OCI-M2 (cell line): Measurements from ENCODE around the gene SUN1.

ENCODE experiments used
- DNase-seq: peaks from one replicate; lab custom pipeline; 2025; ENCODE audit not compliant: unreplicated experiment; lab: John Stamatoyannopoulos, UW

Gene SUN1

DNA sequence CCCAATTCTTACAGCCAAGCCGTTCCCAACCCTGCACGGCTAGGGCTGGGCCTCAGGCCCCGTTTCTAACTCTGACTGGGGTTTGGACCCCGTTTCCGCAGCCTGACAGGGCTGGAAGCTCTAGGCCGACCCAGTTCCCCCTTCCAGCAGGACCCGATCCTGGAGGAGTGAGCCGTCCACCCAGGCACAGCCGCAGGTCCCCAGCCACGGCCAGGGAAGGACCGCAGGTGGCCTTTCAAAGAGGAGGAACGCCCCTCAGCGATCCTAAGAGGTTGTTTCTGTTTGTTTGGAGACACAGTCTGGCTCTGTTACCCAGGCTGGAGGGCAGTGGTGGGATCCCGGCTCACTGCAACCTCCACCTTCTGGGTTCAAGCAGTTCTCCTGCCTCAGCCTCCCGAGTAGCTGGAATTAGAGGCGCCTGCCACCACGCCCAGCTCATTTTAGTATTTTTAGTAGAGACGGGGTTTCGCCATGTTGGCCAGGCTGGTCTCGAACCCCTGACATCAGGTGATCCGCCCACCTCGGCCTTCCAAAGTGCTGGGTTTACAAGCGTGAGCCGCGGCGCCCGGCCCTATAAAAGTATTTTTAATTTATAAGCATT is 43.3 kb downstream of the SUN1 start:
- DNase-seq, result no peak

DNA sequence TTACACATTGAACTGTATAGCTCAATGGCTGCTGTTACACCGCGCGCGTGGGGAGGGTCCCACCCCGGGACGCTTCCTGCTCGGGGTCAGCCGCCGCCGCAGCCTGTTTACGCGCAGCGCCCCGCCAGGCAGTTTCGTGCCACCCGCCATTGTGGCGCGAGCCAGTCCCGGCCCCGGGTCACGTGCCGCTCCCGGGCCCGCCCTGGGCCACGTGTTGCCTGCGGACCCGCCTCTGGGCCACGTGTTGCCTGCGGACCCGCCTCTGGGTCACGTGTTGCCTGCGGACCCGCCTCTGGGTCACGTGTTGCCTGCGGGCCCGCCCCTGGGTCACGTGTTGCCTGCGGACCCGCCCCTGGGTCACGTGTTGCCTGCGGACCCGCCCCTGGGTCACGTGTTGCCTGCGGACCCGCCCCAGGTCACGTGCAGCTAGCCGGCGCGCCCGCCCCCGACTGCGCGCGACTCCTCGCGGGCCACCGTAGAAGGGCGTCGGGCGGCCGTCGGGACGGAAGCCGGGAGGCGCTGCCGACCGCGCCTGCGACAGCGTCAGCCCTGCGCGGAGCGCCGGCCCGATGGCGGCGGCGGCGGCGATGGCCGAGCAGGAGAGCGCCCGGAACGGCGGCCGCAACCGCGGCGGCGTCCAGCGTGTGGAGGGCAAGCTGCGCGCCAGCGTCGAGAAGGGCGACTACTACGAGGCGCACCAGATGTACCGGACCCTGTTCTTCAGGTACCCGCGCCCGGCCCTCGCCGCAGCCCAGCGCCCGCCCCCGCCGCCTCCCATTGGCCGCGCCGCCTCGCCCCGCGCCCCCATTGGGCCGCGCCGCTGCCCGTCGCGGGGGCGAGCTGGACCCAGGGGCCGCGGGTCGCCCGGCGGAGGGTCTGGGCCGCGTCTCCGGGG is 44.0 kb downstream of the SUN1 start, which contains the start of gene GET4:
Gene GET4 (plus strand): TSS at position 478 of the 895 bp plus-strand sequence. CDS start 92 bp downstream, at position 570.
- DNase-seq, result peak; percentile 12

DNA sequence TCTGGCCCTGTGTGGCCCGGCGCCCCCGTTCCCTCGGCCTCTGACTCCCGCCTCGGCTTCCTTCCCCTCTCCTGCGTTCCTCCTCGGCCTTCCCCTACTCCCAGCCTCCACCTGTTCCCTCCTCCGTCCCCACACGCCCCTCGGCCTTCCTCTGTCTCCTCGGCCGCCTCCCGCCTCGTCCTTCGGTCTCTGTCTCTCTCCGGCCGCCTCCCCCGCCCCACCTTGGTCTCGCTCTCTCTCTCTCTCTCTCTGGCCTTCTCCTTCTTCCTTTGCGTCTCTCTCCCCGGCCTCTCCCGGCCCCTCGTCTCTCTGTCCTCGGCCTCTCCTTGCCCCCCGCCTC is 44.7 kb downstream of the SUN1 start:
- no peak for DNase-seq

GRCh38 chr7:877312-878232 is 45.3 kb downstream of the SUN1 start:
- DNase-seq, result no peak

DNA sequence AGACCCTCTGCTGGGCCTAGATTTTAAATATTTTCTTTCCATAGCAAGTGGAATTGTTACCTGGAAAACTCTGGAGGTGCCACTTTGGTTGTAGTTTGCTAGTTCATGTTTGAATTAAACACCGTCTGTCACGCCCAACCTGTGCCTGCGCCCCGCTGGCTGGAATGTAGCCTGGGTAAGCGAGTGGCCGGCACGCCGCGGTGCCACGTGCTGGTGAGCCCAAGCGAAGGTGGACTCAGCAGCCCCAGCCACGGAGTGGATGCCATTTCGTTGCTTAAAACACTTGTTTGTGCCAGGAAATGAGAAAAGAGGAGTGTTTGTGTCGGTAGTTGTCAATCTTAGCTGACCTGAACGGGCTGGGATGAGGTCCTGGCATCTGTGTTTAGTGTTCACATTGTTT is 46.8 kb downstream of the SUN1 start:
- no peak for DNase-seq

DNA sequence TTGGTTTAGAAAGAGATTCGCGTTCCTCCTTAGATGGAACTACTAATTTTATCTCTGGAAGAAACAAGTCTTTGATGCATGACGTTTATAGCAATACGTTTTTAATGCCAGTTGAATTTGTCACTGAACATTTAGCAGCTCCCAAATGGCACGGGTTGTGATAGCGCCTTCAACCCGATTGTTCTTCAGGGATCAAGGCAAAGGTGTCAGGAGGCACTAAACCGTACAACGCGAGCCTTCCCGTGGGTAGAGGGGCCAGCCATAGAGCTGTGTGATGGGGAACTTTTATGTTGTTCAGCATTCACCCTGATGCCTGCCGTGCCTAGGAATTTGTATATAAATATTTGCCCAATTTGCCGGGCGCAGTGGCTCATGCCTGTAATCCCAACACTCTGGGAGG is 47.4 kb downstream of the SUN1 start:
- DNase-seq, result no peak

DNA sequence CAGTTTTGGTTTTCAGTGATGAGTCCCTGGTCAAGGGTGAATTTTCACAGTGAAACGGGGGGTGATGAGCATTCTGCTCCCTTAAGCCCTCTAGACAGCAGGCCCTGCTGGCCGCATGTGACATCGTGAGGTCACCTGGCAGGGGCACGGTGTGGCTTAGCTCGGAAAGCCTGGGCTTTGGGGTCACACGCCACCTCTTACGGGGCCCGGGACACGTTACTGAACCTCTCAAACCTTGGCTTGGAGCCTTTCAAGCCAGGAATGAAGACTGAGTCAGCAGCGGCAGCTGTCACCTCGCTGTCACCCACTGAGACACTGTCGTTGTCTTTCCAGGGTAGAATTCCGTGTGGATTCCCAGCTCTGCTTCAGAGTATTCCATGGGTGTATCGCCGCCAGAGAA is 48.2 kb downstream of the SUN1 start:
- no peak for DNase-seq

GRCh38 chr7:881441-882234 is 49.4 kb downstream of the SUN1 start:
- DNase-seq, result no peak

DNA sequence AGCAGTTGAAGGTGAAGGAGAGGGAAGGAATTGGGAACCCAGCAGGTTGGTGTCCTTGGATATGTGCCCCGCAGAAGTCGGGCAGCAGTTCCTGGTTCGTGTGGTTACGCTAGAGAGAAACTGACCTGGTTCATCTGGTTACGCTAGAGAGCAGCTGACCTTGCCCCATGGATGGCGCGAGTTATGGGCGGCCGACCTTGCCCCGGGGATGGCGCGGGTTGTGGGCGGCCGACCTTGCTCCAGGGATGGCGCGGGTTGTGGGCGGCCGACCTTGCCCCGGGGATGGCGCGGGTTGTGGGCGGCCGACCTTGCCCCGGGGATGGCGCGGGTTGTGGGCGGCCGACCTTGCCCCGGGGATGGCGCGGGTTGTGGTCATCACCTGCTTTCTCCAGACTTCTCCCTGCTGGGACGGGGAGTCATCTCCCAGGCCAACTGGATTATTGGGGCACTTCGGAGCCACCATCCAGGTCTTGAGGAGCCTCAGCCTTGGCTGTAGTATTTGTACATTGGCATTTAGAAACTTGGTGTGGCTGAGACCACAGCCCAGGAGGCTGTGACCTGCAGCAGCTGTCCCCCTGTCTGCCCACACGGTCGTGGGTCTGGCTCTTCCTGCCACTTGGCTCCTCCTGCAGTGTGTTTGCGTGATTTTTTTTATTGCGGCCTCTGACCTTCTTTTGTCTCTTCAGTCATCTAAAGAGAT is 50.2 kb downstream of the SUN1 start:
- DNase-seq, result no peak

DNA sequence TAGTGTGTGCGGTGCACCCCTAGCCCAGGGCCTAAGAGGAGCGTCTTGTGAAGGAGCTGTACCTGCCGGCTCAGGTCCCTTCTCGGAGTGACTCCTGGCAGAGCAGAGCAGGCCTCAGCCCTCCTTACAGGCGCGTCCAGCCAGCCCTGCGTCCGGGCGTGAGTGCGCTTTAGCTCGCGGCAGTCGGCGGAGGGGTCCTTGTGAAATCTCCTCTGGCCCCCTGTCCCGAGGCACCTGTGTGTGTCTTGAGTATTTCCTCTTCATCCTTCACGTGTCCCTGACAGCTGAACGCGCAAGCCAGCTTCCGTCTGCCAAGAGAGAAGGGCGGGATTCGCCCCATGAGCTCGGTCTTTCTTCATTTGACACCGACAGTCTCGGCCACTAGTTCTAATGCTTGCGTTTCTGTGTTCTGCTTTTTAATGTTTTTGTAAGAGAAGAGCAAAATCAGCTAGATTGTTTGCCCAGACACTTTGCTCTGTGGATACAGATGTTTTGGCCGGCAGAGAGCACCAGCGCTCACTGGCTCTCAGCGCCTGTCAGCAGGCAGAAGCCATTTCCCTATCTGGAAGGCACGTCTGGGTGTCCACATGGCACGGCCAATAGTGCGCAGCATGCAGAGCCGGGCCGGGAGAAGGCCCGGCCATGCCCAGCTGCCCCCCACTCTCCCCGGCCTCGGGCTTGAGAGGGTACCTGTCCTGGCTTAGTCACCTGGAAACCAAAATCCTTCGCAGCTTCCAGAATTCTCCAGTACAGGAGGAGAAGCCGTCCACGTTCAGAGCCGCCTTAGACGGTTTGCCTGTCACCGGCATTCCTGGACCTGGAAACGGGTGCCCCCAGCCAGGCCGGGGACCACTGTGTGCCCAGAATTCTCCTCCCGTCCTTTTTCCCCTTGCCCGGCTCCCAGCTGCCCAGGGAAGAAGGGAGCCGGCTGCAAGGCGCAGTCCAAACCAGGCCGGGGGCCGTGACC is 51.1 kb downstream of the SUN1 start:
- no peak for DNase-seq

- no peak for DNase-seq
These were observed 52.1 kb downstream of the SUN1 start for GRCh38 chr7:884191-885003.

- no peak for DNase-seq
These were observed 53.1 kb downstream of the SUN1 start for GRCh38 chr7:885261-885892.

GRCh38 chr7:885893-886625 is 53.8 kb downstream of the SUN1 start:
- DNase-seq, result no peak

DNA sequence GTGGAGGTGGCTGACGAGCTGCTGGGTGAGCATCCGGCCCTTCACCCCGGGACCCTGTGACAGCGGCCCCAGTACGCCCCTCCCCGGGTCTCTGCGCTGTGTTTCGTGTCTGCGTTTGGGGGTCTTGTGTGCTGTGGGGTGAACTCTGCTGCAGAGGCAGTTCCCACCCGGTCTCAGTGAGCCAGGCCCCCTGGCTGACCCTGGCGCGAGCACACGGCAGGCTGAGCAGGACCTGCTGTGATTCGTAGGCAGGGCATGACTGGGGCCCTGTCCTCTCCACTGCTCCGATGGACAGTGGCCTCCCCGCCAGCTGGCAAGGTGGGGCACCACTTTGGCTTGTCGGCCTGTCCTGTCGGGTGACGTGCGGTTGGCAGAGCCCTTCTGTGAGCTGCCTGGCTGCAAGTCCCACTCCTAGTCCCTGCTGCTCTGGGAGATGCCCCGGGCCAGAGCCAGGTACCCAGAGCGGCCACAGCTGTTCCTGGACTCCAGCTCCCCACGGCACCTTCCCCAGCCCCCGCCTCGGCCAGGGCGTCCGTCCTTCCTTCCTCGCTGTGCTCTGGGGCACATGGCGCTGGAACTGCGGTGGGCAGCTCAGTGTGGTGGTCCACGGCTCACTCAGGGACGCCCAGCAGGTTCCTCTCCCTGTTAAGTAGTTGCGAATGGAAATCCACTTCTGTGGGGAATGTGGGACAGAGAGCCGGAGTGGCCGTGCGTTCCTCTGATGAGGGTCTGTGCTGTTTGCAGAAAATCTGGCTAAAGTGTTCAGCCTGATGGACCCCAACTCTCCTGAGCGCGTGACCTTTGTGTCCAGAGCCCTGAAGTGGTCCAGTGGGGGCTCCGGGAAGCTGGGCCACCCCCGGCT is 54.6 kb downstream of the SUN1 start:
- DNase-seq, result no peak

DNA sequence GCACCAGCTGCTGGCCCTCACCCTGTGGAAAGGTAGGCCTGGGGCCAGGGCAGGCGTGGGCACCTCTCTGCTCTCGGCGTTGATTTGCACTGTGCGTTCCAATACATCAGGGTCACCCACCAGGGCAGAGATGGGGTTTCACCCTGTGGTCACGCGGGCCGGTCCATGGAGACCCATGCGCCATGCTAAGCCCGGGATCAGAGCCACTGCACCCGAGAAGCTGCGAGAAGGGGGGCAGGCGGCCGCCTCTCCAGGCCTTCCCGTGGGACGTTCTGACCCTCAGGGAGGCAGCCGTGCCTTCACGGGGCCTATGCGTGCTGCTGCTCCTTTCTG is 55.2 kb downstream of the SUN1 start:
- no peak for DNase-seq
